OCI-LY7 (cell line): ENCODE measurements around the gene COL6A2.

Source experiments
- CTCF ChIP-seq: fragments of 200-600 bp; sonication (generic); conservative IDR thresholded peaks from 2 replicates; pipeline ENCODE4 v1.5.1; 2014; ENCODE audit warnings: mild to moderate bottlenecking, antibody characterized with exemption, low read length, moderate library complexity, mixed read lengths
- EZH2phosphoT487 ChIP-seq: fragments of 200-600 bp; sonication (generic); IDR thresholded peaks from 2 replicates; pipeline ENCODE4 v1.6.1; 2018; ENCODE audit warnings: low read depth, borderline replicate concordance, mild to moderate bottlenecking, mixed run types, antibody characterized with exemption, low read length, moderate library complexity, mixed read lengths

- no peak for TF ChIP-seq CTCF
- no peak for TF ChIP-seq EZH2phosphoT487
Observed at GRCh38 chr21:46144464-46145070, 46.7 kb downstream of the COL6A2 start.
